HCT116 (cell line): ENCODE data around the gene LRRC42. TPM values are rescaled to one million over a fixed set of nuclear protein-coding genes. Genes with fewer than 3 reads are reported as not detected.

Experiments
- ATAC-seq: fragments of 200-7000 bp; cut with Tn5 transposase; 2 replicates; pipeline ENCODE4 v1.9.1; 2020; ENCODE audit warnings: mild to moderate bottlenecking, moderate library complexity
- BruUV-seq: library from RNA; stranded (reverse); fragments of 400-500 nt; replicated peaks from 2 replicates; lab custom pipeline; 2021; lab: Mats Ljungman, UMichigan
- CTCF ChIA-PET: fragments of 300-600 bp; sonication (Branson Sonifier 250); formaldehyde crosslinking; loops from one replicate; lab custom pipeline; 2021; ENCODE audit warnings: antibody characterized with exemption; lab: Charles Lee
- POLR2A ChIA-PET: fragments of 300-600, 350-600 bp; sonication (Branson Sonifier 250); formaldehyde crosslinking; loops from one replicate; lab custom pipeline; 2021; ENCODE audit warnings: antibody characterized with exemption; lab: Charles Lee
- RAD21 ChIA-PET, 2 experiments: fragments of 300-600 bp; sonication (Branson Sonifier 250); formaldehyde crosslinking; loops; one replicate each; lab custom pipeline; 2023; ENCODE audit warnings: low total read pairs in 2 of 2; ENCODE audit not compliant: uncharacterized antibody in 2 of 2, unreplicated experiment in 2 of 2, low non-redundant PET in 1 of 2; lab: Charles Lee
- DNase-seq: peaks from one replicate; pipeline ENCODE4 v3.0.0-alpha.2; 2010; ENCODE audit warnings: low read depth, low spot score
- H2AFZ ChIP-seq: fragments of 200-600 bp; shearing (Covaris generic), sonication (generic); 2 replicates; pipeline ENCODE4 v1.6.1; 2017; ENCODE audit warnings: low read depth, mixed run types, mixed read lengths, antibody characterized with exemption, low read length; ENCODE audit not compliant: poor library complexity, severe bottlenecking
- H3K27ac ChIP-seq: 2 replicates; pipeline ENCODE4 v1.5.1; 2012; ENCODE audit warnings: low read depth, low read length
- H3K27me3 ChIP-seq: fragments of 200-600 bp; sonication (generic); 2 replicates; pipeline ENCODE4 v1.6.1; 2016; ENCODE audit warnings: mixed run types, low read length, mixed read lengths; ENCODE audit not compliant: insufficient read depth
- H3K36me3 ChIP-seq, 2 experiments: fragments of 200-500 bp in 1 of 2; fragments of 200-600 bp in 1 of 2; sonication (Bioruptor generic) in 1 of 2; sonication (generic) in 1 of 2; 2 replicates each; pipeline versions ENCODE4 v1.5.1 to v1.6.1; 2014 to 2016; ENCODE audit warnings: low read length in 2 of 2, inconsistent platforms in 1 of 2, mixed read lengths in 1 of 2, mixed run types in 1 of 2; ENCODE audit not compliant: insufficient read depth in 2 of 2, control insufficient read depth in 1 of 2
- H3K4me1 ChIP-seq, 2 experiments: fragments of 200-600 bp in 1 of 2; sonication (generic) in 1 of 2; 2 replicates each; pipeline versions ENCODE4 v1.5.1 to v1.6.1; 2012 to 2017; ENCODE audit warnings: low read length in 2 of 2, inconsistent platforms in 1 of 2, mild to moderate bottlenecking in 1 of 2, mixed read lengths in 1 of 2, mixed run types in 1 of 2, moderate library complexity in 1 of 2; ENCODE audit not compliant: insufficient read depth in 2 of 2, control insufficient read depth in 1 of 2
- H3K4me2 ChIP-seq: fragments of 200-600 bp; sonication (generic); 2 replicates; pipeline ENCODE4 v1.6.1; 2017; ENCODE audit warnings: mixed run types, low read length, mixed read lengths
- H3K4me3 ChIP-seq, 2 experiments: fragments of 200-600 bp in 1 of 2; sonication (generic) in 1 of 2; replicated peaks in 1 of 2; 2 replicates each; pipeline ENCODE4 v1.5.1; 2011 to 2016; ENCODE audit warnings: low read length in 2 of 2, control low read depth in 1 of 2, low read depth in 1 of 2, mild to moderate bottlenecking in 1 of 2, mixed read lengths in 1 of 2, mixed run types in 1 of 2
- H3K79me2 ChIP-seq: fragments of 200-600 bp; sonication (generic); 2 replicates; pipeline ENCODE4 v1.6.1; 2017; ENCODE audit warnings: mild to moderate bottlenecking, mixed run types, low read length, moderate library complexity, mixed read lengths; ENCODE audit not compliant: insufficient read depth
- H3K9ac ChIP-seq: fragments of 200-600 bp; sonication (generic); 2 replicates; pipeline ENCODE4 v1.6.1; 2016; ENCODE audit warnings: low read length, mixed read lengths
- H3K9me2 ChIP-seq: fragments of 200-600 bp; sonication (generic), shearing (Covaris generic); 2 replicates; pipeline ENCODE4 v1.6.1; 2017; ENCODE audit warnings: mixed run types, mild to moderate bottlenecking, moderate library complexity; ENCODE audit not compliant: insufficient read depth
- H3K9me3 ChIP-seq, 2 experiments: fragments of 200-500 bp in 1 of 2; fragments of 200-600 bp in 1 of 2; sonication (Bioruptor generic) in 1 of 2; sonication (generic) in 1 of 2; 2 replicates each; pipeline ENCODE4 v1.6.1; 2014 to 2017; ENCODE audit warnings: low read length in 2 of 2, mixed read lengths in 2 of 2, inconsistent platforms in 1 of 2, low read depth in 1 of 2, mild to moderate bottlenecking in 1 of 2, mixed run types in 1 of 2, moderate library complexity in 1 of 2; ENCODE audit not compliant: control insufficient read depth in 1 of 2, insufficient read depth in 1 of 2
- H4K20me1 ChIP-seq: fragments of 200-600 bp; sonication (generic), shearing (Covaris generic); 2 replicates; pipeline ENCODE4 v1.6.1; 2017; ENCODE audit warnings: mixed run types, mild to moderate bottlenecking, moderate library complexity; ENCODE audit not compliant: insufficient read depth
- CBX3 ChIP-seq: IDR thresholded peaks from 2 replicates; pipeline ENCODE4 v1.6.1; 2012; ENCODE audit warnings: low read depth
- CEBPB ChIP-seq: IDR thresholded peaks from 2 replicates; pipeline ENCODE4 v1.6.1; 2012; ENCODE audit warnings: low read depth
- CTCF ChIP-seq, 3 experiments: fragments of 200-600 bp in 1 of 3; sonication (generic) in 1 of 3; IDR thresholded peaks in 2 of 3; conservative IDR thresholded peaks in 1 of 3; 2 replicates each; pipeline ENCODE4 v1.5.1; 2012 to 2017; ENCODE audit warnings: low read depth in 2 of 3, low read length in 2 of 3, antibody characterized with exemption in 1 of 3, borderline replicate concordance in 1 of 3, control low read depth in 1 of 3, mild to moderate bottlenecking in 1 of 3, mixed read lengths in 1 of 3, mixed run types in 1 of 3, moderate library complexity in 1 of 3; ENCODE audit not compliant: insufficient read depth in 1 of 3
- EGR1 ChIP-seq: IDR thresholded peaks from 2 replicates; pipeline ENCODE4 v1.6.1; 2012; ENCODE audit warnings: low read depth
- ELF1 ChIP-seq: IDR thresholded peaks from 2 replicates; pipeline ENCODE4 v1.6.1; 2012; ENCODE audit warnings: low read depth, borderline replicate concordance
- EZH2 ChIP-seq: fragments of 200-600 bp; sonication (generic); IDR thresholded peaks from 2 replicates; pipeline ENCODE4 v1.6.1; 2017; ENCODE audit warnings: antibody characterized with exemption, mixed run types
- EZH2phosphoT487 ChIP-seq: fragments of 200-600 bp; IDR thresholded peaks from 2 replicates; pipeline ENCODE4 v1.6.1; 2018; ENCODE audit warnings: antibody characterized with exemption, borderline replicate concordance
- JUND ChIP-seq: IDR thresholded peaks from 2 replicates; pipeline ENCODE4 v1.6.1; 2012
- POLR2A ChIP-seq: IDR thresholded peaks from 2 replicates; pipeline ENCODE4 v1.7.0; 2011; ENCODE audit warnings: borderline replicate concordance; ENCODE audit not compliant: insufficient read depth, insufficient read length; ENCODE audit errors: extremely low read depth
- POLR2AphosphoS5 ChIP-seq: IDR thresholded peaks from 2 replicates; pipeline ENCODE4 v1.6.1; 2011; ENCODE audit warnings: mild to moderate bottlenecking, low read depth, low read length, moderate library complexity
- RAD21 ChIP-seq: IDR thresholded peaks from 2 replicates; pipeline ENCODE4 v1.6.1; 2012; ENCODE audit warnings: low read depth, mild to moderate bottlenecking
- REST ChIP-seq: IDR thresholded peaks from 2 replicates; pipeline ENCODE4 v1.6.1; 2012; ENCODE audit warnings: low read depth
- SRF ChIP-seq: IDR thresholded peaks from 2 replicates; pipeline ENCODE4 v1.6.1; 2012; ENCODE audit warnings: low read depth
- TCF7L2 ChIP-seq: IDR thresholded peaks from 2 replicates; pipeline ENCODE4 v1.7.0; 2011; ENCODE audit warnings: borderline replicate concordance, inconsistent platforms; ENCODE audit not compliant: insufficient read depth, insufficient read length; ENCODE audit errors: extremely low read depth
- YY1 ChIP-seq: IDR thresholded peaks from 2 replicates; pipeline ENCODE4 v1.6.1; 2011; ENCODE audit warnings: low read length, low read depth, moderate library complexity, mild to moderate bottlenecking; ENCODE audit not compliant: insufficient replicate concordance; ENCODE audit errors: extremely low read depth
- ZFX ChIP-seq: fragments of 450-650 bp; IDR thresholded peaks from 2 replicates; pipeline ENCODE4 v1.6.1; 2017
- ZNF274 ChIP-seq: fragments of 200-500 bp; sonication (Bioruptor generic); IDR thresholded peaks from 2 replicates; pipeline ENCODE4 v1.6.1; 2014; ENCODE audit warnings: mild to moderate bottlenecking, low read depth, low read length, inconsistent platforms
- intact Hi-C: fragments of 100-400 bp; cut with micrococcal nuclease; formaldehyde crosslinking; loops from 2 replicates; pipeline ENCODE4 v1.10.0; 2022
- total RNA-seq: library from RNA; stranded (reverse); gene quantifications from one replicate; pipeline ENCODE4 v1.2.1, GENCODE V29; 2021; ENCODE audit not compliant: unreplicated experiment
- TF ChIP-seq, protein P1 (sequence below): IDR thresholded peaks from 2 replicates; pipeline ENCODE4 v1.6.1; 2012
- TF ChIP-seq, protein P2 (sequence below): IDR thresholded peaks from 2 replicates; pipeline ENCODE4 v1.6.1; 2011; ENCODE audit warnings: mild to moderate bottlenecking, low read length, moderate library complexity; ENCODE audit not compliant: insufficient replicate concordance; ENCODE audit errors: extremely low read depth
- TF ChIP-seq, protein P3 (sequence below): IDR thresholded peaks from 2 replicates; pipeline ENCODE4 v1.6.1; 2012

Gene LRRC42
- total RNA-seq, 1 experiment from 2014 or later: 62.5 TPM

DNA sequence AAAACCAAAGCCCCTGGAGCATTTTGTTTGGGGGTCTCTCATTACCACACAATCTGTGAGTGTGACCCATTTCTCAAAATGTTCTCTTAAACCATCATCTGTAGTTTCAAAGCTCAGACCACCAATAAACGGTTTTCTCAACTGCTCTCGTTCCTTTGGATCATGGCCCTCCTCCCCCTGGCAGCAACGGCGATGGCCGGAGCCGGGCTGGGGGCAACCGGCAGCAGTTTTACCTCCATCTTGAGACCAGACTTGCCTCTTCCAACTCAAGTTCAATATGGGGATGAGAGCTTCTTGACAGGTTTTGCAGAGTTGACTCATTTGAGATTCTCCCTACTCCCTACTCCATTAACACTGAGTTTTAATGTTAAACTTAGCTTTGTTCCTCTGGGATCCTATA, 29.7 kb downstream of the LRRC42 start:
- ChIA-PET CTCF (no interaction called here), POLR2A (no interaction called here), RAD21 (no interaction called here)
- ATAC-seq: no peak
- H3K9ac ChIP-seq: no peak overlapping the region
- H3K79me2 ChIP-seq: no peaks in the 10 kb centered on the region
- intact Hi-C loops: no loop called here
- TF ChIP-seq TCF7L2: no peak
- TF ChIP-seq POLR2A: no peak
- TF ChIP-seq ELF1: no peak
- TF ChIP-seq, protein P1, sequence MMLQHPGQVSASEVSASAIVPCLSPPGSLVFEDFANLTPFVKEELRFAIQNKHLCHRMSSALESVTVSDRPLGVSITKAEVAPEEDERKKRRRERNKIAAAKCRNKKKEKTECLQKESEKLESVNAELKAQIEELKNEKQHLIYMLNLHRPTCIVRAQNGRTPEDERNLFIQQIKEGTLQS: no peak
- TF ChIP-seq SRF: no peak
- no peak for TF ChIP-seq ZFX
- no peak for TF ChIP-seq CBX3
- no peak for TF ChIP-seq YY1
- TF ChIP-seq, protein P2, sequence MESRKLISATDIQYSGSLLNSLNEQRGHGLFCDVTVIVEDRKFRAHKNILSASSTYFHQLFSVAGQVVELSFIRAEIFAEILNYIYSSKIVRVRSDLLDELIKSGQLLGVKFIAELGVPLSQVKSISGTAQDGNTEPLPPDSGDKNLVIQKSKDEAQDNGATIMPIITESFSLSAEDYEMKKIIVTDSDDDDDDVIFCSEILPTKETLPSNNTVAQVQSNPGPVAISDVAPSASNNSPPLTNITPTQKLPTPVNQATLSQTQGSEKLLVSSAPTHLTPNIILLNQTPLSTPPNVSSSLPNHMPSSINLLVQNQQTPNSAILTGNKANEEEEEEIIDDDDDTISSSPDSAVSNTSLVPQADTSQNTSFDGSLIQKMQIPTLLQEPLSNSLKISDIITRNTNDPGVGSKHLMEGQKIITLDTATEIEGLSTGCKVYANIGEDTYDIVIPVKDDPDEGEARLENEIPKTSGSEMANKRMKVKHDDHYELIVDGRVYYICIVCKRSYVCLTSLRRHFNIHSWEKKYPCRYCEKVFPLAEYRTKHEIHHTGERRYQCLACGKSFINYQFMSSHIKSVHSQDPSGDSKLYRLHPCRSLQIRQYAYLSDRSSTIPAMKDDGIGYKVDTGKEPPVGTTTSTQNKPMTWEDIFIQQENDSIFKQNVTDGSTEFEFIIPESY: no peak
- TF ChIP-seq RAD21: no peak
- no peak for TF ChIP-seq POLR2AphosphoS5
- no peak for TF ChIP-seq CEBPB
- TF ChIP-seq CTCF (IDR thresholded peaks at IDR 0.05 in 2 of 3, conservative IDR thresholded peaks at IDR 0.05 in 1 of 3; ENCODE audit: borderline replicate concordance in 1 of 3, insufficient read depth in 1 of 3, low read depth in 2 of 3, low read length in 2 of 3): no peak
- TF ChIP-seq, protein P3, sequence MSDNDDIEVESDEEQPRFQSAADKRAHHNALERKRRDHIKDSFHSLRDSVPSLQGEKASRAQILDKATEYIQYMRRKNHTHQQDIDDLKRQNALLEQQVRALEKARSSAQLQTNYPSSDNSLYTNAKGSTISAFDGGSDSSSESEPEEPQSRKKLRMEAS: no peak
- no peak for TF ChIP-seq EGR1
- TF ChIP-seq EZH2: no peak
- no peak for TF ChIP-seq EZH2phosphoT487
- TF ChIP-seq REST: no peak
- TF ChIP-seq ZNF274: no peak
- no peak for TF ChIP-seq JUND
- no peaks in the 10 kb centered on the region for H4K20me1 ChIP-seq
- no TSS peak for BruUV-seq
- no peaks in the 10 kb centered on the region for H3K9me2 ChIP-seq
- H2AFZ ChIP-seq: no peak overlapping the region
- H3K4me2 ChIP-seq: no peak overlapping the region
- H3K27me3 ChIP-seq: no peaks in the 10 kb centered on the region
- H3K4me1 ChIP-seq: no peaks in the 10 kb centered on the region
- H3K27ac ChIP-seq: no peak overlapping the region
- no peak overlapping the region for H3K4me3 ChIP-seq
- H3K9me3 ChIP-seq: no peaks in the 10 kb centered on the region
- H3K36me3 ChIP-seq: no peaks in the 10 kb centered on the region
- DNase-seq: no peak
